HCT116 (cell line): ENCODE measurements around the gene TRIM59. TPM values are rescaled to one million over a fixed set of nuclear protein-coding genes. Genes with fewer than 3 reads are reported as not detected.

ENCODE experiments used
- ATAC-seq: fragments of 200-7000 bp; cut with Tn5 transposase; 2 replicates; pipeline ENCODE4 v1.9.1; 2020; ENCODE audit warnings: mild to moderate bottlenecking, moderate library complexity
- BruUV-seq: library from RNA; stranded (reverse); fragments of 400-500 nt; replicated peaks from 2 replicates; lab custom pipeline; 2021; lab: Mats Ljungman, UMichigan
- CTCF ChIA-PET: fragments of 300-600 bp; sonication (Branson Sonifier 250); formaldehyde crosslinking; loops from one replicate; lab custom pipeline; 2021; ENCODE audit warnings: antibody characterized with exemption; lab: Charles Lee
- POLR2A ChIA-PET: fragments of 300-600, 350-600 bp; sonication (Branson Sonifier 250); formaldehyde crosslinking; loops from one replicate; lab custom pipeline; 2021; ENCODE audit warnings: antibody characterized with exemption; lab: Charles Lee
- RAD21 ChIA-PET, 2 experiments: fragments of 300-600 bp; sonication (Branson Sonifier 250); formaldehyde crosslinking; loops; one replicate each; lab custom pipeline; 2023; ENCODE audit warnings: low total read pairs in 2 of 2; ENCODE audit not compliant: uncharacterized antibody in 2 of 2, unreplicated experiment in 2 of 2, low non-redundant PET in 1 of 2; lab: Charles Lee
- DNase-seq: peaks from one replicate; pipeline ENCODE4 v3.0.0-alpha.2; 2010; ENCODE audit warnings: low read depth, low spot score
- H2AFZ ChIP-seq: fragments of 200-600 bp; shearing (Covaris generic), sonication (generic); 2 replicates; pipeline ENCODE4 v1.6.1; 2017; ENCODE audit warnings: low read depth, mixed run types, mixed read lengths, antibody characterized with exemption, low read length; ENCODE audit not compliant: poor library complexity, severe bottlenecking
- H3K27ac ChIP-seq: 2 replicates; pipeline ENCODE4 v1.5.1; 2012; ENCODE audit warnings: low read depth, low read length
- H3K27me3 ChIP-seq: fragments of 200-600 bp; sonication (generic); 2 replicates; pipeline ENCODE4 v1.6.1; 2016; ENCODE audit warnings: mixed run types, low read length, mixed read lengths; ENCODE audit not compliant: insufficient read depth
- H3K36me3 ChIP-seq, 2 experiments: fragments of 200-500 bp in 1 of 2; fragments of 200-600 bp in 1 of 2; sonication (Bioruptor generic) in 1 of 2; sonication (generic) in 1 of 2; 2 replicates each; pipeline versions ENCODE4 v1.5.1 to v1.6.1; 2014 to 2016; ENCODE audit warnings: low read length in 2 of 2, inconsistent platforms in 1 of 2, mixed read lengths in 1 of 2, mixed run types in 1 of 2; ENCODE audit not compliant: insufficient read depth in 2 of 2, control insufficient read depth in 1 of 2
- H3K4me1 ChIP-seq, 2 experiments: fragments of 200-600 bp in 1 of 2; sonication (generic) in 1 of 2; 2 replicates each; pipeline versions ENCODE4 v1.5.1 to v1.6.1; 2012 to 2017; ENCODE audit warnings: low read length in 2 of 2, inconsistent platforms in 1 of 2, mild to moderate bottlenecking in 1 of 2, mixed read lengths in 1 of 2, mixed run types in 1 of 2, moderate library complexity in 1 of 2; ENCODE audit not compliant: insufficient read depth in 2 of 2, control insufficient read depth in 1 of 2
- H3K4me2 ChIP-seq: fragments of 200-600 bp; sonication (generic); 2 replicates; pipeline ENCODE4 v1.6.1; 2017; ENCODE audit warnings: mixed run types, low read length, mixed read lengths
- H3K4me3 ChIP-seq, 2 experiments: fragments of 200-600 bp in 1 of 2; sonication (generic) in 1 of 2; replicated peaks in 1 of 2; 2 replicates each; pipeline ENCODE4 v1.5.1; 2011 to 2016; ENCODE audit warnings: low read length in 2 of 2, control low read depth in 1 of 2, low read depth in 1 of 2, mild to moderate bottlenecking in 1 of 2, mixed read lengths in 1 of 2, mixed run types in 1 of 2
- H3K79me2 ChIP-seq: fragments of 200-600 bp; sonication (generic); 2 replicates; pipeline ENCODE4 v1.6.1; 2017; ENCODE audit warnings: mild to moderate bottlenecking, mixed run types, low read length, moderate library complexity, mixed read lengths; ENCODE audit not compliant: insufficient read depth
- H3K9ac ChIP-seq: fragments of 200-600 bp; sonication (generic); 2 replicates; pipeline ENCODE4 v1.6.1; 2016; ENCODE audit warnings: low read length, mixed read lengths
- H3K9me2 ChIP-seq: fragments of 200-600 bp; sonication (generic), shearing (Covaris generic); 2 replicates; pipeline ENCODE4 v1.6.1; 2017; ENCODE audit warnings: mixed run types, mild to moderate bottlenecking, moderate library complexity; ENCODE audit not compliant: insufficient read depth
- H3K9me3 ChIP-seq, 2 experiments: fragments of 200-500 bp in 1 of 2; fragments of 200-600 bp in 1 of 2; sonication (Bioruptor generic) in 1 of 2; sonication (generic) in 1 of 2; 2 replicates each; pipeline ENCODE4 v1.6.1; 2014 to 2017; ENCODE audit warnings: low read length in 2 of 2, mixed read lengths in 2 of 2, inconsistent platforms in 1 of 2, low read depth in 1 of 2, mild to moderate bottlenecking in 1 of 2, mixed run types in 1 of 2, moderate library complexity in 1 of 2; ENCODE audit not compliant: control insufficient read depth in 1 of 2, insufficient read depth in 1 of 2
- H4K20me1 ChIP-seq: fragments of 200-600 bp; sonication (generic), shearing (Covaris generic); 2 replicates; pipeline ENCODE4 v1.6.1; 2017; ENCODE audit warnings: mixed run types, mild to moderate bottlenecking, moderate library complexity; ENCODE audit not compliant: insufficient read depth
- ATF3 ChIP-seq: IDR thresholded peaks from 2 replicates; pipeline ENCODE4 v1.6.1; 2012
- CEBPB ChIP-seq: IDR thresholded peaks from 2 replicates; pipeline ENCODE4 v1.6.1; 2012; ENCODE audit warnings: low read depth
- EGR1 ChIP-seq: IDR thresholded peaks from 2 replicates; pipeline ENCODE4 v1.6.1; 2012; ENCODE audit warnings: low read depth
- ELF1 ChIP-seq: IDR thresholded peaks from 2 replicates; pipeline ENCODE4 v1.6.1; 2012; ENCODE audit warnings: low read depth, borderline replicate concordance
- FOSL1 ChIP-seq: IDR thresholded peaks from 2 replicates; pipeline ENCODE4 v1.6.1; 2012; ENCODE audit warnings: low read depth
- JUND ChIP-seq: IDR thresholded peaks from 2 replicates; pipeline ENCODE4 v1.6.1; 2012
- MAX ChIP-seq: IDR thresholded peaks from 2 replicates; pipeline ENCODE4 v1.6.1; 2012
- POLR2A ChIP-seq: IDR thresholded peaks from 2 replicates; pipeline ENCODE4 v1.7.0; 2011; ENCODE audit warnings: borderline replicate concordance; ENCODE audit not compliant: insufficient read depth, insufficient read length; ENCODE audit errors: extremely low read depth
- POLR2AphosphoS5 ChIP-seq: IDR thresholded peaks from 2 replicates; pipeline ENCODE4 v1.6.1; 2011; ENCODE audit warnings: mild to moderate bottlenecking, low read depth, low read length, moderate library complexity
- RAD21 ChIP-seq: IDR thresholded peaks from 2 replicates; pipeline ENCODE4 v1.6.1; 2012; ENCODE audit warnings: low read depth, mild to moderate bottlenecking
- SIN3A ChIP-seq: IDR thresholded peaks from 2 replicates; pipeline ENCODE4 v1.6.1; 2012; ENCODE audit warnings: low read depth
- SP1 ChIP-seq: IDR thresholded peaks from 2 replicates; pipeline ENCODE4 v1.6.1; 2012; ENCODE audit warnings: low read depth
- SRF ChIP-seq: IDR thresholded peaks from 2 replicates; pipeline ENCODE4 v1.6.1; 2012; ENCODE audit warnings: low read depth
- TCF7L2 ChIP-seq: IDR thresholded peaks from 2 replicates; pipeline ENCODE4 v1.7.0; 2011; ENCODE audit warnings: borderline replicate concordance, inconsistent platforms; ENCODE audit not compliant: insufficient read depth, insufficient read length; ENCODE audit errors: extremely low read depth
- ZFX ChIP-seq: fragments of 450-650 bp; IDR thresholded peaks from 2 replicates; pipeline ENCODE4 v1.6.1; 2017
- ZNF274 ChIP-seq: fragments of 200-500 bp; sonication (Bioruptor generic); IDR thresholded peaks from 2 replicates; pipeline ENCODE4 v1.6.1; 2014; ENCODE audit warnings: mild to moderate bottlenecking, low read depth, low read length, inconsistent platforms
- intact Hi-C: fragments of 100-400 bp; cut with micrococcal nuclease; formaldehyde crosslinking; loops from 2 replicates; pipeline ENCODE4 v1.10.0; 2022
- total RNA-seq: library from RNA; stranded (reverse); gene quantifications from one replicate; pipeline ENCODE4 v1.2.1, GENCODE V29; 2021; ENCODE audit not compliant: unreplicated experiment
- TF ChIP-seq, protein P1 (sequence below), 3 experiments: fragments of 200-600 bp in 1 of 3; sonication (generic) in 1 of 3; IDR thresholded peaks in 2 of 3; conservative IDR thresholded peaks in 1 of 3; 2 replicates each; pipeline ENCODE4 v1.5.1; 2012 to 2017; ENCODE audit warnings: low read depth in 2 of 3, low read length in 2 of 3, antibody characterized with exemption in 1 of 3, borderline replicate concordance in 1 of 3, control low read depth in 1 of 3, mild to moderate bottlenecking in 1 of 3, mixed read lengths in 1 of 3, mixed run types in 1 of 3, moderate library complexity in 1 of 3; ENCODE audit not compliant: insufficient read depth in 1 of 3
- TF ChIP-seq, protein P2 (sequence below): IDR thresholded peaks from 2 replicates; pipeline ENCODE4 v1.6.1; 2012; ENCODE audit warnings: low read depth

TRIM59 gene
- total RNA-seq, 1 experiment from 2014 or later: 41.6 TPM

GRCh38 chr3:160486459-160486869 is 36.9 kb upstream of the TRIM59 start:
- H3K9ac ChIP-seq: no peak overlapping the region
- no peaks in the 10 kb centered on the region for H3K9me3 ChIP-seq
- TF ChIP-seq FOSL1 (no peak), ZFX (no peak), SRF (no peak), TCF7L2 (no peak), RAD21 (peak; percentile 61), CEBPB (no peak)
- TF ChIP-seq, protein P1, sequence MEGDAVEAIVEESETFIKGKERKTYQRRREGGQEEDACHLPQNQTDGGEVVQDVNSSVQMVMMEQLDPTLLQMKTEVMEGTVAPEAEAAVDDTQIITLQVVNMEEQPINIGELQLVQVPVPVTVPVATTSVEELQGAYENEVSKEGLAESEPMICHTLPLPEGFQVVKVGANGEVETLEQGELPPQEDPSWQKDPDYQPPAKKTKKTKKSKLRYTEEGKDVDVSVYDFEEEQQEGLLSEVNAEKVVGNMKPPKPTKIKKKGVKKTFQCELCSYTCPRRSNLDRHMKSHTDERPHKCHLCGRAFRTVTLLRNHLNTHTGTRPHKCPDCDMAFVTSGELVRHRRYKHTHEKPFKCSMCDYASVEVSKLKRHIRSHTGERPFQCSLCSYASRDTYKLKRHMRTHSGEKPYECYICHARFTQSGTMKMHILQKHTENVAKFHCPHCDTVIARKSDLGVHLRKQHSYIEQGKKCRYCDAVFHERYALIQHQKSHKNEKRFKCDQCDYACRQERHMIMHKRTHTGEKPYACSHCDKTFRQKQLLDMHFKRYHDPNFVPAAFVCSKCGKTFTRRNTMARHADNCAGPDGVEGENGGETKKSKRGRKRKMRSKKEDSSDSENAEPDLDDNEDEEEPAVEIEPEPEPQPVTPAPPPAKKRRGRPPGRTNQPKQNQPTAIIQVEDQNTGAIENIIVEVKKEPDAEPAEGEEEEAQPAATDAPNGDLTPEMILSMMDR (IDR thresholded peaks at IDR 0.05 in 2 of 3, conservative IDR thresholded peaks at IDR 0.05 in 1 of 3; ENCODE audit: borderline replicate concordance in 1 of 3, insufficient read depth in 1 of 3, low read depth in 2 of 3, low read length in 2 of 3): peak; percentile 42 to 66 (median 48); a peak in 5 of 6 replicates
- ChIA-PET POLR2A (no interaction called here), CTCF (interaction anchor here (1.1 kb wide), 1 partner anchor 324 kb away, joined by 3 read pairs; no protein-coding TSS in a partner anchor), RAD21 (no interaction called here)
- intact Hi-C loops: loop anchor here (5.0 kb wide), 2 partner anchors 324 to 454 kb away; no protein-coding TSS in a partner anchor
- no peaks in the 10 kb centered on the region for H3K4me1 ChIP-seq
- no peak for ATAC-seq
- no peaks in the 10 kb centered on the region for H3K9me2 ChIP-seq
- H4K20me1 ChIP-seq: no peaks in the 10 kb centered on the region
- H3K27ac ChIP-seq: no peak overlapping the region
- no TSS peak for BruUV-seq
- no peak overlapping the region for H2AFZ ChIP-seq
- H3K4me3 ChIP-seq: no peak overlapping the region
- peak; percentile 18 for DNase-seq
- H3K36me3 ChIP-seq: no peaks in the 10 kb centered on the region
- no peaks in the 10 kb centered on the region for H3K79me2 ChIP-seq
- H3K4me2 ChIP-seq: no peak overlapping the region
- H3K27me3 ChIP-seq: no peaks in the 10 kb centered on the region

DNA sequence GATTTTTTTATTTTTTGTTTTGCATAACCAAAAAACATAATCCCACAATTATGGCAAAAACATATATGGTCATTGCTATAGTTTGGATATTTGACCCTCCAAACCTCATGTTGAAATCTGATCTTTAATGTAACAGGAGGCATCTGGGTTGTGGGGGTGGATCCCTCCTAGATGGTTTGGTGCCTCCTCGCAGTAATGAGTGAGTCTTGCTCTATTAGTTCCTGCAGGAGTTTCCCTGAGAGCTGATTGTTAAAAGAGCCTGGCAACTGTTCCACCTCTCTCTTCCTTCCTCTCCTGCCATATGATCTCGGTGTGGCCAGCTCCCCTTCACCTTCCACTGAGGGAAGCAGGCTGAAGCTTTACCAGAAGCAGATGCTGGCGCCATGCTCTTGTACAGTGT is 33.2 kb upstream of the TRIM59 start:
- Histone ChIP-seq H3K27me3 (no peaks in the 10 kb centered on the region), H2AFZ (no peak overlapping the region), H3K79me2 (no peaks in the 10 kb centered on the region), H3K4me3 (no peak overlapping the region), H3K4me2 (no peak overlapping the region), H3K9me2 (no peaks in the 10 kb centered on the region), H3K9ac (no peak overlapping the region), H3K27ac (no peak overlapping the region), H3K4me1 (no peaks in the 10 kb centered on the region), H3K36me3 (no peaks in the 10 kb centered on the region), H4K20me1 (no peaks in the 10 kb centered on the region), H3K9me3 (no peaks in the 10 kb centered on the region)
- CTCF ChIA-PET: interaction anchor here (1.4 kb wide), 1 partner anchor 320 kb away, joined by 5 read pairs; no protein-coding TSS in a partner anchor
- intact Hi-C loops: no loop called here
- POLR2A ChIA-PET: no interaction called here
- no peak for ATAC-seq
- RAD21 ChIA-PET: no interaction called here
- no TSS peak for BruUV-seq
- DNase-seq: no peak
- TF ChIP-seq POLR2AphosphoS5 (no peak), ZNF274 (no peak), MAX (no peak), ATF3 (no peak), ELF1 (no peak), SIN3A (no peak), FOSL1 (no peak), SRF (no peak), EGR1 (no peak), SP1 (no peak), POLR2A (no peak), JUND (no peak)
- TF ChIP-seq, protein P2, sequence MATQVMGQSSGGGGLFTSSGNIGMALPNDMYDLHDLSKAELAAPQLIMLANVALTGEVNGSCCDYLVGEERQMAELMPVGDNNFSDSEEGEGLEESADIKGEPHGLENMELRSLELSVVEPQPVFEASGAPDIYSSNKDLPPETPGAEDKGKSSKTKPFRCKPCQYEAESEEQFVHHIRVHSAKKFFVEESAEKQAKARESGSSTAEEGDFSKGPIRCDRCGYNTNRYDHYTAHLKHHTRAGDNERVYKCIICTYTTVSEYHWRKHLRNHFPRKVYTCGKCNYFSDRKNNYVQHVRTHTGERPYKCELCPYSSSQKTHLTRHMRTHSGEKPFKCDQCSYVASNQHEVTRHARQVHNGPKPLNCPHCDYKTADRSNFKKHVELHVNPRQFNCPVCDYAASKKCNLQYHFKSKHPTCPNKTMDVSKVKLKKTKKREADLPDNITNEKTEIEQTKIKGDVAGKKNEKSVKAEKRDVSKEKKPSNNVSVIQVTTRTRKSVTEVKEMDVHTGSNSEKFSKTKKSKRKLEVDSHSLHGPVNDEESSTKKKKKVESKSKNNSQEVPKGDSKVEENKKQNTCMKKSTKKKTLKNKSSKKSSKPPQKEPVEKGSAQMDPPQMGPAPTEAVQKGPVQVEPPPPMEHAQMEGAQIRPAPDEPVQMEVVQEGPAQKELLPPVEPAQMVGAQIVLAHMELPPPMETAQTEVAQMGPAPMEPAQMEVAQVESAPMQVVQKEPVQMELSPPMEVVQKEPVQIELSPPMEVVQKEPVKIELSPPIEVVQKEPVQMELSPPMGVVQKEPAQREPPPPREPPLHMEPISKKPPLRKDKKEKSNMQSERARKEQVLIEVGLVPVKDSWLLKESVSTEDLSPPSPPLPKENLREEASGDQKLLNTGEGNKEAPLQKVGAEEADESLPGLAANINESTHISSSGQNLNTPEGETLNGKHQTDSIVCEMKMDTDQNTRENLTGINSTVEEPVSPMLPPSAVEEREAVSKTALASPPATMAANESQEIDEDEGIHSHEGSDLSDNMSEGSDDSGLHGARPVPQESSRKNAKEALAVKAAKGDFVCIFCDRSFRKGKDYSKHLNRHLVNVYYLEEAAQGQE: no peak
